DMS114 treated with DMSO at 0.1 percent for 48 hours (cell line): ENCODE measurements around the gene UNC119.
"Not testable (repeated sequence)": the region's sequence is repeated elsewhere in the genome, so short reads cannot be mapped to it uniquely, and the experiment has no call there.

Source experiments
- DNase-seq: peaks from one replicate; lab custom pipeline; 2025; ENCODE audit not compliant: unreplicated experiment; lab: John Stamatoyannopoulos, UW

Gene UNC119

GRCh38 chr17:28552176-28552999, at the start of gene UNC119:
TSS of gene UNC119 (minus strand) at chr17:28552624. CDS start at chr17:28552557, 67 bp downstream.
- peak; percentile 24 for DNase-seq

GRCh38 chr17:28599311-28600184, 47.1 kb upstream of the UNC119 start:
- DNase-seq: peak; percentile 52

GRCh38 chr17:28598799-28599310, 46.4 kb upstream of the UNC119 start, which contains the start of gene SPAG5:
TSS of gene SPAG5 (minus strand) at chr17:28599025. CDS start at chr17:28598946, 79 bp downstream.
- peak; percentile 87 for DNase-seq

- no peak for DNase-seq
Observed at GRCh38 chr17:28598389-28598788, 46.0 kb upstream of the UNC119 start.

- no peak for DNase-seq
Observed at GRCh38 chr17:28597606-28598383, 45.4 kb upstream of the UNC119 start.

GRCh38 chr17:28592260-28592659, 39.8 kb upstream of the UNC119 start:
- DNase-seq: no peak

GRCh38 chr17:28585851-28586250, 33.4 kb upstream of the UNC119 start:
- DNase-seq: no peak

- DNase-seq: no peak
Observed at GRCh38 chr17:28584434-28584833, 32.0 kb upstream of the UNC119 start.

- DNase-seq: no peak
Observed at GRCh38 chr17:28582513-28582912, 30.1 kb upstream of the UNC119 start.

- no peak for DNase-seq
Observed at GRCh38 chr17:28580959-28581358, 28.5 kb upstream of the UNC119 start.

GRCh38 chr17:28579526-28579925, 27.1 kb upstream of the UNC119 start:
- DNase-seq: no peak

GRCh38 chr17:28578246-28579195, 26.1 kb upstream of the UNC119 start:
- no peak for DNase-seq

- DNase-seq: no peak
Observed at GRCh38 chr17:28577466-28577824, 25.0 kb upstream of the UNC119 start.

GRCh38 chr17:28576758-28577465, 24.5 kb upstream of the UNC119 start, which contains the start of gene ALDOC:
TSS of gene ALDOC (minus strand) at chr17:28576895. CDS start at chr17:28575532, 1,363 bp downstream.
- no peak for DNase-seq

- not testable (repeated sequence) for DNase-seq
Observed at GRCh38 chr17:28576016-28576415, 23.6 kb upstream of the UNC119 start.

- DNase-seq: no peak
Observed at GRCh38 chr17:28575126-28575795, 22.8 kb upstream of the UNC119 start.

- no peak for DNase-seq
Observed at GRCh38 chr17:28574526-28574925, 22.1 kb upstream of the UNC119 start.

- DNase-seq: no peak
Observed at GRCh38 chr17:28573966-28574480, 21.6 kb upstream of the UNC119 start.
